ENCODE data around the gene CD37. TPM values are rescaled to one million over a fixed set of nuclear protein-coding genes. Genes with fewer than 3 reads are reported as not detected.

The CD37 gene
- total RNA-seq, 1 donor from 2014 or later, result 1,688 TPM

DNA sequence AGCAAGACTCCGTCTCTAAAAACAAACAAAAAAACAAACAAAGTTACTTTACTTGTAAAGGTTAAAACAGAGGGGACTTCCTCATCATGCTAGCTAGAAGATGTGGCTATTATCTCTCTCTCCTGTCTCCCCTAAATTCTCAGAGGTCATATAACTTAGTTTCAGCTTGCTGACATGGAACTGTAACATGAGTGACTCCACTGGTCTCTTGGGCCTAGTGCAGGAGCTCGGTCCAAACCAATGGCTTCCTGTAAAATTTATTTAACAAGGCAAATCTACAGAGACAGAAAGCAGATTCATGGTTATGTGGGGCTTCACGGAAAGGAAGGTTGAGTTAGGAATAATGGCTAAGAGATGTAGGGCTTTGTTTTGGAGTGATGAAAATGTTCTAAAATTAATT lies 43.3 kb downstream of the CD37 start:
- ChIA-PET POLR2A (interaction anchor here (0.5 to 1.6 kb wide), 2 partner anchors 77 to 291 kb away, joined by 3 to 4 read pairs; no protein-coding TSS in a partner anchor), CTCF (interaction anchor here (0.6 kb wide), 1 partner anchor 101 kb away, joined by 4 read pairs; no protein-coding TSS in a partner anchor)
- no peak overlapping the region for H3K27ac Mint-ChIP-seq
- DNase-seq, result no peak
- H3K36me3 Mint-ChIP-seq (ENCODE audit: low read depth), result no peaks in the 10 kb centered on the region
- intact Hi-C loops (cut with micrococcal nuclease), result no loop called here
- H3K4me3 Mint-ChIP-seq, result no peak overlapping the region
- TF ChIP-seq, protein P1, sequence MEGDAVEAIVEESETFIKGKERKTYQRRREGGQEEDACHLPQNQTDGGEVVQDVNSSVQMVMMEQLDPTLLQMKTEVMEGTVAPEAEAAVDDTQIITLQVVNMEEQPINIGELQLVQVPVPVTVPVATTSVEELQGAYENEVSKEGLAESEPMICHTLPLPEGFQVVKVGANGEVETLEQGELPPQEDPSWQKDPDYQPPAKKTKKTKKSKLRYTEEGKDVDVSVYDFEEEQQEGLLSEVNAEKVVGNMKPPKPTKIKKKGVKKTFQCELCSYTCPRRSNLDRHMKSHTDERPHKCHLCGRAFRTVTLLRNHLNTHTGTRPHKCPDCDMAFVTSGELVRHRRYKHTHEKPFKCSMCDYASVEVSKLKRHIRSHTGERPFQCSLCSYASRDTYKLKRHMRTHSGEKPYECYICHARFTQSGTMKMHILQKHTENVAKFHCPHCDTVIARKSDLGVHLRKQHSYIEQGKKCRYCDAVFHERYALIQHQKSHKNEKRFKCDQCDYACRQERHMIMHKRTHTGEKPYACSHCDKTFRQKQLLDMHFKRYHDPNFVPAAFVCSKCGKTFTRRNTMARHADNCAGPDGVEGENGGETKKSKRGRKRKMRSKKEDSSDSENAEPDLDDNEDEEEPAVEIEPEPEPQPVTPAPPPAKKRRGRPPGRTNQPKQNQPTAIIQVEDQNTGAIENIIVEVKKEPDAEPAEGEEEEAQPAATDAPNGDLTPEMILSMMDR (IDR thresholded peaks at IDR 0.05), result no peak
- ATAC-seq (ENCODE audit: low read depth), result no peak
- peaks cover 3% of the 10 kb centered on the region for H3K9me3 Mint-ChIP-seq
- no peaks in the 10 kb centered on the region for H3K27me3 Mint-ChIP-seq
- no peaks in the 10 kb centered on the region for H3K4me1 Mint-ChIP-seq

DNA sequence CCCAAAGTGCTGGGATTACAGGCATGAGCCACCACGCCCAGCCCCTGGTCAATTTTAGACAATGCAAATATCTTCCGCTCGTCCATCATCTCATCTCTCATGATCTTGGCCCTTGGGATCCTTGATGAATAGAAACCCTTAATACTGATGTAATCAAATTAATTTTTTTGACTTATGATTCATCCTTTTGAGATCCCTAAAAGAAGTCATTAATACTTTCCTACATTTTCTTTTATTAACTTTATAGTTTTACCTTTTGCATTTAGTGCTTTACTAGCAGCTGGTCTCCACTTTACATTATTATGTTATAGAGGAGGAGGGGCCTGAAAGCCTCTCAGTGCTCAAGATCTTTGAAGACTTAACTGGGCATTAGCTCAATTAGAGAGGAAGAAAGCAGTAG lies 45.2 kb downstream of the CD37 start:
- intact Hi-C loops (cut with micrococcal nuclease), result no loop called here
- H3K36me3 Mint-ChIP-seq (ENCODE audit: low read depth), result no peaks in the 10 kb centered on the region
- POLR2A ChIA-PET, result interaction anchor here (0.6 to 1.6 kb wide), 3 partner anchors 39 to 73 kb away, joined by 3 to 5 read pairs (median 4); partner anchors contain the start of gene ALDH16A1
- H3K27ac Mint-ChIP-seq, result no peak overlapping the region
- TF ChIP-seq, protein P1 (IDR thresholded peaks at IDR 0.05), result no peak
- H3K4me1 Mint-ChIP-seq, result no peaks in the 10 kb centered on the region
- H3K9me3 Mint-ChIP-seq, result peaks cover 3% of the 10 kb centered on the region
- CTCF ChIA-PET, result interaction anchor here (1.4 to 2.5 kb wide), 2 partner anchors 12 to 79 kb away, joined by 4 to 10 read pairs; no protein-coding TSS in a partner anchor
- ATAC-seq (ENCODE audit: low read depth) (no peak), DNase-seq (no peak)
- H3K27me3 Mint-ChIP-seq, result no peaks in the 10 kb centered on the region
- no peak overlapping the region for H3K4me3 Mint-ChIP-seq

DNA sequence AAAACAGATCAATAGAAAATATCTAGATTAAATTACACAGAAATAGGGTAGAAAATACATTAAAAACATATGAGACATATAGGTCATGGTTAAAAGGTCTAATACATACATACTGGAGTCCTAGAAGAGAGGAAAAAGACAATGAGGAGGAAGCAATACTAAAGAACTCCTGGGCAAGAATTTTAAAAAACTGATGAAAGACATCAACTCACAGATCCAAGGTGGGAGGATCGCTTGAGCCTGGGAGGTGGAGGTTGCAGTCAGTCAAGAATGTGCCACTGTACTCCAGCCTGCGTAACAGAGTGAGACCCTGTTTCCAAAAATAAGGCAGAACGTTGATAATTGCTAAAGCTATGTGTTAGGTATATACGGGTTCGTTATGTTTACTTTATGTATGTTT lies 47.4 kb downstream of the CD37 start:
- Mint-ChIP-seq H3K27ac (no peak overlapping the region), H3K9me3 (peaks cover 3% of the 10 kb centered on the region), H3K36me3 (ENCODE audit: low read depth) (no peaks in the 10 kb centered on the region), H3K4me1 (peaks cover 4% of the 10 kb centered on the region), H3K27me3 (no peaks in the 10 kb centered on the region), H3K4me3 (no peak overlapping the region)
- TF ChIP-seq, protein P1 (IDR thresholded peaks at IDR 0.05), result no peak
- ChIA-PET POLR2A (interaction anchor here (0.6 kb wide), 1 partner anchor 56 kb away, joined by 4 read pairs; no protein-coding TSS in a partner anchor), CTCF (no interaction called here)
- ATAC-seq (ENCODE audit: low read depth) (no peak), DNase-seq (no peak)
- intact Hi-C loops (cut with micrococcal nuclease), result no loop called here

DNA sequence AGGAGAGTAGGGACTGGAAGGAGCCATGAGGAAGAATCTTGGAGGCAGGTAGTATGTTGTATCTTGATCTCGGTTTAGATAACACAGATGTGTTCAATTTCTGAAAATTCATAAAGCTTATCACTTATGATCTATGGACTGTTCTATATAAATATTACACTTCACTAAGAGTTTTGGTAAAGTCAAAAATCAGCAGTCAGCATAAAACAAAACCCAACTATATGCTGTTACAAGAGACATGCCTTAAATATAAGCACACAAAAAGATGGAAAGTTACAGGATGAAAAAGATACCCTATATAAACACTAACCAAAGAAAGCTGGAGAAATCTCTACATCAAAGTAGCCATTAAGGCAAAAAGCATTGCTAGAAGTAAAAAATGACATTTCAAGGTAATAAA lies 48.4 kb downstream of the CD37 start:
- H3K36me3 Mint-ChIP-seq (ENCODE audit: low read depth), result no peaks in the 10 kb centered on the region
- DNase-seq, result no peak
- peaks cover 14% of the 10 kb centered on the region for H3K4me1 Mint-ChIP-seq
- H3K27me3 Mint-ChIP-seq, result no peaks in the 10 kb centered on the region
- TF ChIP-seq, protein P1 (IDR thresholded peaks at IDR 0.05), result no peak
- intact Hi-C loops (cut with micrococcal nuclease), result no loop called here
- ChIA-PET POLR2A (interaction anchor here (0.6 to 0.9 kb wide), 4 partner anchors 48 to 175 kb away, joined by 4 to 14 read pairs (median 6); partner anchors contain the start of gene CD37), CTCF (interaction anchor here (1.6 kb wide), 1 partner anchor 82 kb away, joined by 3 read pairs; no protein-coding TSS in a partner anchor)
- H3K4me3 Mint-ChIP-seq, result no peak overlapping the region
- peaks cover 3% of the 10 kb centered on the region for H3K9me3 Mint-ChIP-seq
- no peak overlapping the region for H3K27ac Mint-ChIP-seq
- ATAC-seq (ENCODE audit: low read depth), result no peak

DNA sequence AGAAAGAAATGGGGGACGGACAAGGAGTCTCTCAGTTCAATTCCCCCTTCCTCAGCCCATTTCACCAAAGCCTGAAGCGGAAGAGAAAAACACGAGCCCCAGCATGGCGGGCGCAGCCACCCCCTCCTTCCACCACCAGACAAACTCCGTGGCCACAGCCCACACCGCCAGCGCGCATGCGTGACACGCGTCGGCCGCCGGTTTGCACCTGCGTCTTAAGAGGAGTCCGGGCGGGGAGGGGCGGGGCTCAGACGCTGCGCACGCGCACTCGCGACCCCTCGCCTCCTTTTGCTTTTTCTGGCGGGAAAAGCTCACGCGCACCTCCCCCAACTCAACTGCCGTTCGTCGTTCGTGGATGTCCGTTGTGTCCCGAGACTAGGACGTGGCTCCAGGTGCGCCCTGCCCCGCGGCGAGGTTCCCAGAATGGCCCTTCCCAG lies 52.7 kb downstream of the CD37 start, which contains the start of gene KASH5:
KASH5 (plus strand) TSS at position 314 of the 437 bp plus-strand sequence. CDS start 2,635 bp downstream, outside the sequence.
- TF ChIP-seq, protein P1 (IDR thresholded peaks at IDR 0.05), result no peak
- Mint-ChIP-seq H3K36me3 (ENCODE audit: low read depth) (no peaks in the 10 kb centered on the region), H3K27me3 (no peaks in the 10 kb centered on the region), H3K4me1 (peaks cover 46% of the 10 kb centered on the region), H3K9me3 (no peaks in the 10 kb centered on the region), H3K4me3 (peak within 1 kb of the TSS; percentile 78), H3K27ac (peak within 1 kb of the TSS; percentile 86)
- intact Hi-C loops (cut with micrococcal nuclease), result no loop called here
- CTCF ChIA-PET, result no interaction called here
- POLR2A ChIA-PET, result interaction anchor here (0.6 to 5.9 kb wide), 14 partner anchors 9 to 294 kb away, joined by 3 to 96 read pairs (median 4); partner anchors contain the start of genes ALDH16A1, CD37, DKKL1 and PIH1D1
- DNase-seq (peak; percentile 75), ATAC-seq (ENCODE audit: low read depth) (peak; percentile 46)

All from activated B cell treated with CpG ODN at 0.5 μM for 24 hours (primary cell).